ENCODE measurements around the gene LAMA2. TPM values are rescaled to one million over a fixed set of nuclear protein-coding genes. Genes with fewer than 3 reads are reported as not detected.
A peak's percentile ranks its signal among the peaks of the same experiment; 100 is the strongest.

LAMA2 gene
- polyA plus RNA-seq, 1 donor: 5.4 TPM

DNA sequence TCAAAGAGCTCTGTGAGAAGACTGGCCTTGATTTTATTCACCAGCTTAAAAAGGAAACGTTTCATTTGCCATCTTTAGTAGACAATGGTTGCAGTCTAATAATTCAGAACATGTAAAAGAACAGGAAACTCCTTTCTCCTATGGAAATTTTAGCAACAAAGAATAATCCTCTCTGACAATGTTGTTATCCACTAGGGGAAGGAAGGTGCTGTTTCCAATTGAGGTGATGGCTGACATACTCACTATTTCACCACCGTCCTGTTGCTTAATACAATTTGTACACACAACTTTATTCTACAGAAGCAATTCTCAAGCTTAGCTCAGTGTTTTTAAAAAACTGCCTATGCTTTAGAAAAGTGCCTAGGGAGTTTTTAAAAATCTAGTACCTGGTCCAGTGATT, 634.4 kb downstream of the LAMA2 start:
- Histone ChIP-seq H3K27me3 (ENCODE audit: control insufficient read depth, insufficient read depth, low read length) (no peaks in the 10 kb centered on the region), H3K4me3 (ENCODE audit: low read length) (no peak overlapping the region), H3K27ac (ENCODE audit: low read length) (no peak overlapping the region), H3K4me1 (ENCODE audit: control insufficient read depth, insufficient read depth, low read length) (no peaks in the 10 kb centered on the region), H3K9me3 (ENCODE audit: control insufficient read depth, low read depth, low read length) (no peaks in the 10 kb centered on the region), H3K36me3 (ENCODE audit: control insufficient read depth, insufficient read depth, low read length) (no peaks in the 10 kb centered on the region)
- WGBS (ENCODE audit: insufficient coverage, low lambda C conversion rate): no CpG with 5 or more reads among the region's 2 CpGs
- DNase-seq: no peak

DNA sequence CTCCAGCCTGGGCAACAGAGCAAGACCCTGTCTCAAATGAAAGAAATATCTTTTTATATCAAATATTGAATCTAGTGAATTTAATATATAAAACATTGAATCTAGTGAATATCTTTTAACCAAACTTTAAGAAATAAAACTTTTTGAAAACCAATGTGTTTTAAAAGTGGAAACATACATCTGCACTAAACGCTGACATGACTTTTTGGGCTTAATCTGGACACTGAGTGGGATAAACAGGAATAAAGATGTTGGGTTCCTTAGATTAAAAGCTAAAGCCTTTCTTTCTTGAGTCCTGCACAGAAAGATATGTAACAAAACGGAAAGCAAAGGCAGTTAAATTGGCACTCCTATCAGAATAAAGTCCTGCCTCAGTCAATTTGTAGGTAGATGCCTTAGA, 636.8 kb downstream of the LAMA2 start:
- 100% methylated on average over 1 of the region's 2 CpGs for WGBS (ENCODE audit: insufficient coverage, low lambda C conversion rate)
- Histone ChIP-seq H3K27ac (ENCODE audit: low read length) (no peak overlapping the region), H3K36me3 (ENCODE audit: control insufficient read depth, insufficient read depth, low read length) (no peaks in the 10 kb centered on the region), H3K4me1 (ENCODE audit: control insufficient read depth, insufficient read depth, low read length) (no peaks in the 10 kb centered on the region), H3K9me3 (ENCODE audit: control insufficient read depth, low read depth, low read length) (no peaks in the 10 kb centered on the region), H3K27me3 (ENCODE audit: control insufficient read depth, insufficient read depth, low read length) (no peaks in the 10 kb centered on the region), H3K4me3 (ENCODE audit: low read length) (no peak overlapping the region)
- DNase-seq: no peak

DNA sequence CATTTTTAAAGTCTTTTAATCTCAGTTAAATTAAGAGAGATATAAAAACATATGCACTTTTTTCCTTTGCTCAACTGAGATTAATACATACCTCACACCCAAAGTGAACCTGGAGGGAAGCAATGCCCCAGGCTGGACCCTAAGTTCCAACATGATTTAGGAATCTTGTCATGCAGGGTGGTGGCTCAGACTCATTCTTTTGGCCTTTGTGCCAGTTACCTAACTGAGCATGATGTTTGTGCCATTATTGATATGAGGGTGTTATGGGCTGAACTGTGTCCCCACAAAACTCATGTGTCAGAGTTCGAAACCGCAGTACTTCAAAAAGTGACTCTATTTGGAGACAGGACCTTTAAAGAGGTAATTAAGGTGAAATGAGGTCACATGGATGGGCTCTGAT, 639.0 kb downstream of the LAMA2 start:
- H3K9me3 ChIP-seq (ENCODE audit: control insufficient read depth, low read depth, low read length): no peaks in the 10 kb centered on the region
- H3K27ac ChIP-seq (ENCODE audit: low read length): no peak overlapping the region
- H3K27me3 ChIP-seq (ENCODE audit: control insufficient read depth, insufficient read depth, low read length): no peaks in the 10 kb centered on the region
- no peaks in the 10 kb centered on the region for H3K36me3 ChIP-seq (ENCODE audit: control insufficient read depth, insufficient read depth, low read length)
- no peaks in the 10 kb centered on the region for H3K4me1 ChIP-seq (ENCODE audit: control insufficient read depth, insufficient read depth, low read length)
- no peak overlapping the region for H3K4me3 ChIP-seq (ENCODE audit: low read length)
- DNase-seq: no peak
- WGBS (ENCODE audit: insufficient coverage, low lambda C conversion rate): no CpG with 5 or more reads among the region's 2 CpGs

DNA sequence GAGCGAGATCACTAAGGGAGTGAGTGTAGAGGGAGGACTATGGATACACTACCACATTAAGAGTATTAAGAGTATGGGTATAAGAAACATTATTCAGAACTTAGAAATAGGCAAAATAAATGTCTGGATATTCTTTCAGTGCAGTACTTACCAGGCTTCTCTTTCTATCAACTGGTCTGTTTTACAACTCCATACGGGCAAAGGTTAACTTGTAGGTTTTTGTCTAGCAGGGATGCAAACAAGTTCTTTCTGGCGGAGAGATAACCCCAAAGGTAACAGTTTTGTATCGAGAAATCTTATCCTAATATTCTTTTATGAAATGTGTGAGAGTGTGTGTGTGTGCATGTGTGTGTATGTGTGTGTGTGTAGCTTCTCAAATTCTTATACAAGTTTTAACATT, 640.9 kb downstream of the LAMA2 start:
- Histone ChIP-seq H3K4me1 (ENCODE audit: control insufficient read depth, insufficient read depth, low read length) (no peaks in the 10 kb centered on the region), H3K27me3 (ENCODE audit: control insufficient read depth, insufficient read depth, low read length) (no peaks in the 10 kb centered on the region), H3K4me3 (ENCODE audit: low read length) (no peak overlapping the region), H3K27ac (ENCODE audit: low read length) (no peak overlapping the region), H3K9me3 (ENCODE audit: control insufficient read depth, low read depth, low read length) (no peaks in the 10 kb centered on the region), H3K36me3 (ENCODE audit: control insufficient read depth, insufficient read depth, low read length) (no peaks in the 10 kb centered on the region)
- DNase-seq: peak; percentile 22 to 52
- 0% methylated on average over 1 of the region's 4 CpGs for WGBS (ENCODE audit: insufficient coverage, low lambda C conversion rate)

DNA sequence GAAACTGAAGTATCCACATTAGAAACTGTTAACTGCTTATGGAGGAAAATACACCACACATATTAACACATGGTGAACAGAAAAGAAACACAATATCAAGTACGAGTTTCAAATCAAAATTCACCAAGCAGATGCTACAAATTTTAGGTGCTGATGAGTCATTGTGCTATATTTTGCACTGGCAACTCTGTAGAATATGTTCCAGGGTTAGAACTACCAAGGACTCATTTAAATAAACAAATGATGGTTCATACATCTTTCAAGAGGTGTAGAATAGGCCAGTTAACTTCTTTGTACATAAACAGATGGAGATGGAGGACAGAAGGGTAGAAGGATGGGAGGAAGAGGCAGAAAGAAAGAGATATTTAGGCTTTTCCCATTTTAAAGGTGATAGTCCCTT, 642.1 kb downstream of the LAMA2 start:
- DNase-seq: no peak
- Histone ChIP-seq H3K27ac (ENCODE audit: low read length) (no peak overlapping the region), H3K27me3 (ENCODE audit: control insufficient read depth, insufficient read depth, low read length) (no peaks in the 10 kb centered on the region), H3K4me1 (ENCODE audit: control insufficient read depth, insufficient read depth, low read length) (no peaks in the 10 kb centered on the region), H3K4me3 (ENCODE audit: low read length) (no peak overlapping the region), H3K9me3 (ENCODE audit: control insufficient read depth, low read depth, low read length) (no peaks in the 10 kb centered on the region), H3K36me3 (ENCODE audit: control insufficient read depth, insufficient read depth, low read length) (no peaks in the 10 kb centered on the region)
- WGBS (ENCODE audit: insufficient coverage, low lambda C conversion rate): no CpG with 5 or more reads among the region's 1 CpG

DNA sequence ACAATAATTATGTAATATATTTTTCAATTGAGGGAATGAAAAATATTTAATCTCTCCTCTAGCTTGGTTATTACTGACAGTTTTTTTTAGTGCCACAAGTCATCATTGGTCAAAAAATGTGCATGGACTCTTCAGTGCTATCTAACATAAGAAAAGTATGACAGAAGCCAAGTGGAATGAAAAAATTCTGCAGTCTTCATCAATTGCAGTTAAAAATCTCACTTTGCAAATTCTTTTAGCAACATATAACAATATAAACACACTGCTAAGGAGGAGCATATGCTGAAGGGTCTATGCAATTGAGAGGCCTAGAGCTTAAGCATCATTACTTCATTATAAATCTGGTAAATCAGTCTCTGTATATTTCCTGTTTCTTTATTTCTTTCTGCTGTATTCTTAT, 652.0 kb downstream of the LAMA2 start:
- Histone ChIP-seq H3K36me3 (ENCODE audit: control insufficient read depth, insufficient read depth, low read length) (no peaks in the 10 kb centered on the region), H3K4me3 (ENCODE audit: low read length) (no peak overlapping the region), H3K4me1 (ENCODE audit: control insufficient read depth, insufficient read depth, low read length) (no peaks in the 10 kb centered on the region), H3K9me3 (ENCODE audit: control insufficient read depth, low read depth, low read length) (no peaks in the 10 kb centered on the region), H3K27me3 (ENCODE audit: control insufficient read depth, insufficient read depth, low read length) (no peaks in the 10 kb centered on the region), H3K27ac (ENCODE audit: low read length) (no peak overlapping the region)
- DNase-seq: no peak

DNA sequence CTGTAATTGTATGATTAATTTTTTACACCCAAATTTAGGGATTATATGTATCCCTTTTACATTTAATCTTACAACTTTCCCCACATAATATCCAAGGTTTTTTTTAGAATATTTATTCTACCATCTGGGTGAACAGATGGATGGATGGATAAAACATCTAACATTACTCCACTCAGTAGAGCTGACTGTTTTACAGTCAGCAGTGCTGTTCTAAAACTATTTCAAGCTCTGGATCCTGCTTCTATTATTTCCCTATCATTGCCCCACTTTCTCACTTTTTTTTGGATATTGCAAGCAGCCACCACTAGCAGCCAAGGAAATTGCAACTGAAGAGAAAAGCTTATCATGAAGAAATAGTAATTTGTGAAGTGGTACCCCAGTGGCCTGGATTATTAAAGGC, 653.3 kb downstream of the LAMA2 start:
- Histone ChIP-seq H3K27me3 (ENCODE audit: control insufficient read depth, insufficient read depth, low read length) (no peaks in the 10 kb centered on the region), H3K27ac (ENCODE audit: low read length) (no peak overlapping the region), H3K4me3 (ENCODE audit: low read length) (no peak overlapping the region), H3K4me1 (ENCODE audit: control insufficient read depth, insufficient read depth, low read length) (no peaks in the 10 kb centered on the region), H3K9me3 (ENCODE audit: control insufficient read depth, low read depth, low read length) (no peaks in the 10 kb centered on the region), H3K36me3 (ENCODE audit: control insufficient read depth, insufficient read depth, low read length) (no peaks in the 10 kb centered on the region)
- no peak for DNase-seq

DNA sequence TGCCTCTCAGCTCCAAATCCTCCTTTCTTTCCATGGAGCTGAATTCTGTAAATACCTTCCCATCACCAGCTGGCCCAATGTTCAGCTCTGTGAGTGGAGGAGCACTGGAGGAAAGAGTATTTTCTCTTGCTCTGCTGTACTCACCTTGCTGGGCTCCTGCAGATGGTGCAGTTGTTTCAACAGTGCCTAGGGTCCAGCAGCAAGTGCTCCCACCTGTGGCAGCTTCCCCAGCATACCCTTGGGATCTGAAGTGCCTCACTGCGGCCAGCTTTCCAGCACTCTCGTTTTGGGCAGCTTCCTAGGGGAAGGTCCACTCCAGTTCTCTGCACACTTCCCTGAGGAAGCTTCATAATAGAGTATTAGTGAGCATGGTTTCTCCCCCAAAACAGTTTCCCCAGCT, 656.1 kb downstream of the LAMA2 start:
- Histone ChIP-seq H3K4me3 (ENCODE audit: low read length) (no peak overlapping the region), H3K36me3 (ENCODE audit: control insufficient read depth, insufficient read depth, low read length) (no peaks in the 10 kb centered on the region), H3K9me3 (ENCODE audit: control insufficient read depth, low read depth, low read length) (no peaks in the 10 kb centered on the region), H3K4me1 (ENCODE audit: control insufficient read depth, insufficient read depth, low read length) (no peaks in the 10 kb centered on the region), H3K27me3 (ENCODE audit: control insufficient read depth, insufficient read depth, low read length) (no peaks in the 10 kb centered on the region), H3K27ac (ENCODE audit: low read length) (no peak overlapping the region)
- no CpG with 5 or more reads among the region's 2 CpGs for WGBS (ENCODE audit: insufficient coverage, low lambda C conversion rate)
- DNase-seq: no peak

DNA sequence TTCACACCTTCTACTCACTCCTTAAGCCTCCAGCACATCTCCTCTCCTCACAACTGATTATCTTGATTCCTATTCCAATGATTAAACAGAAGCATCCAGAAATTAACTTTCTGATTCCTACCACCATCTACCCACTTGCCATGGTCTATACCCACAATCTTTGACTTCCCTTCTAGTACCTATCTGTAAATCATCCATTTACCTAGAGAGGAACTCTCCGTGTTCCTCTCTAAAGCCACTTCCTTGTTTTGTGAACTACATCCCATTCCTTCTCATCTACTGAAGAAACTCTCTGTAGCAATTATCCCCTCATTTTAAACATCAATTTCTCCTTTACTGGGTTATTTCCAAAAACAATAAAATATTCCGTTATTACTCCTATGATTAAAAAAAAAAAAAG, 659.8 kb downstream of the LAMA2 start:
- no peaks in the 10 kb centered on the region for H3K4me1 ChIP-seq (ENCODE audit: control insufficient read depth, insufficient read depth, low read length)
- 88% methylated on average over 2 of the region's 2 CpGs for WGBS (ENCODE audit: insufficient coverage, low lambda C conversion rate)
- H3K36me3 ChIP-seq (ENCODE audit: control insufficient read depth, insufficient read depth, low read length): no peaks in the 10 kb centered on the region
- H3K27me3 ChIP-seq (ENCODE audit: control insufficient read depth, insufficient read depth, low read length): no peaks in the 10 kb centered on the region
- no peak overlapping the region for H3K4me3 ChIP-seq (ENCODE audit: low read length)
- no peak overlapping the region for H3K27ac ChIP-seq (ENCODE audit: low read length)
- H3K9me3 ChIP-seq (ENCODE audit: control insufficient read depth, low read depth, low read length): no peaks in the 10 kb centered on the region
- DNase-seq: no peak

DNA sequence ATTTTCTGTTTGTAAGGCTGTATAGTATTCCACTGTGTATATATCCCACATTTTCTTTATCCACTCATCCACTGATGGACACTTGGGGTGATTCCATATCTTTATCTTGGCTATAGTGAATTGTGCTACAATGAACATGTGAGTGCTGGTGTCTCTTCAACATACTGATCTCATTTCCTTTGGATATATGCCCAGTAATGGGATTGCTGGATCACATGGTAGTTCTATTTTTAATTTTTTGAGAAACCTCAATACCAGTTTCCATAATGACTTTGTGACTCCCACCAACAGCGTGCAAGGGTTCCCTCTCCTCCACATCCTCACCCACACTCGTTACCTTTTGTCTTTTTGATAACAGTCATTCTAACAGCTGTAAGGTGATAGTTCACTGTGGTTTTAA, 661.0 kb downstream of the LAMA2 start:
- 100% methylated on average over 2 of the region's 2 CpGs for WGBS (ENCODE audit: insufficient coverage, low lambda C conversion rate)
- H3K36me3 ChIP-seq (ENCODE audit: control insufficient read depth, insufficient read depth, low read length): no peaks in the 10 kb centered on the region
- no peak overlapping the region for H3K27ac ChIP-seq (ENCODE audit: low read length)
- no peaks in the 10 kb centered on the region for H3K4me1 ChIP-seq (ENCODE audit: control insufficient read depth, insufficient read depth, low read length)
- H3K9me3 ChIP-seq (ENCODE audit: control insufficient read depth, low read depth, low read length): no peaks in the 10 kb centered on the region
- DNase-seq: no peak
- H3K4me3 ChIP-seq (ENCODE audit: low read length): no peak overlapping the region
- H3K27me3 ChIP-seq (ENCODE audit: control insufficient read depth, insufficient read depth, low read length): no peaks in the 10 kb centered on the region

DNA sequence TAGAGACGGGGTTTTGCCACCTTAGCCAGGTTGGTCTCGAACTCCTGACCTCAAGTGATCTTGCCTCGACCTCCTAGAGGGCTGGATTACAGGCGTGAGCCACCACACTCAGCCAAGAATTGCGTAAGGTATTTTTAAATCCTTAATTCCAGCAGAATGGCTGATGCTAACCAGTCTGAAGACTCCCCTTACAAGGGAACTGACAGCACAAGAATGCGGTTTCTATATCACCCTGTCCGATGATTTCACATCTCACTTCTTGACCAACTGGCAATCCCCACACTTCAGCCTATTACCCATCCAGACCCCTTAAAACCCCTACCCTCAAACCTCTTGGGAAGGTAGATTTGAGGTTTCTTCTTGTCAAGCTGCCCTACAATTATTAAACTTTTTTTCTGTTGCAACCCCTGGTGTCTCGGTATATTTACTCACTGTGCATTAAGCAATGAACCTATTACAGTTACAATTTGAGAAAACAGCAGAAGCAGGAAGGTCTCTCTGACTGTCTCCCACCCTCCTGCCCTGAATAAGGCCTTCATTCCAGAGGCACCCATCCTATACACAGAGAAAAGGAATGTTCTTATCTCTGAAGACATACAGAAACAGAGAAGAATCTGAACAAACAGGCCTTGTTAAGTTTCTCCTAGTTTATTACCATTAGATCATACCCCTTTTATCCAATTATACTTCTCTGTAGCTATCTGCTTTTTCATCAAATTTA, 662.1 kb downstream of the LAMA2 start:
- WGBS (ENCODE audit: insufficient coverage, low lambda C conversion rate): 100% methylated on average over 2 of the region's 8 CpGs
- Histone ChIP-seq H3K27me3 (ENCODE audit: control insufficient read depth, insufficient read depth, low read length) (no peaks in the 10 kb centered on the region), H3K9me3 (ENCODE audit: control insufficient read depth, low read depth, low read length) (no peaks in the 10 kb centered on the region), H3K27ac (ENCODE audit: low read length) (no peak overlapping the region), H3K36me3 (ENCODE audit: control insufficient read depth, insufficient read depth, low read length) (no peaks in the 10 kb centered on the region), H3K4me1 (ENCODE audit: control insufficient read depth, insufficient read depth, low read length) (no peaks in the 10 kb centered on the region), H3K4me3 (ENCODE audit: low read length) (no peak overlapping the region)
- DNase-seq: no peak

All from large intestine (tissue), 3 donors.